Measurements from ENCODE around the gene USP15. TPM values are rescaled to one million over a fixed set of nuclear protein-coding genes. Genes with fewer than 3 reads are reported as not detected.

USP15 gene
- total RNA-seq, 2 donors from 2014 or later, result 27.9 to 29.1 TPM

- no peak overlapping the region for H3K4me3 Mint-ChIP-seq
- DNase-seq, result no peak
- no peak overlapping the region for H3K27ac Mint-ChIP-seq
- TF ChIP-seq CTCF (conservative IDR thresholded peaks at IDR 0.05), result no peak
- H3K27me3 Mint-ChIP-seq (ENCODE audit: insufficient read depth), result no peaks in the 10 kb centered on the region
- Histone ChIP-seq H3K4me3 (ENCODE audit: low read length) (no peak overlapping the region), H3K4me1 (ENCODE audit: control insufficient read depth, insufficient read depth, low read length) (no peaks in the 10 kb centered on the region), H3K9ac (ENCODE audit: extremely low read depth, low read length, poor library complexity, severe bottlenecking) (no peak overlapping the region), H3K27ac (ENCODE audit: low read depth, low read length) (no peak overlapping the region), H3K9me3 (ENCODE audit: control insufficient read depth, low read length) (no peaks in the 10 kb centered on the region), H3K36me3 (ENCODE audit: control insufficient read depth, insufficient read depth, low read length) (no peaks in the 10 kb centered on the region), H3K27me3 (ENCODE audit: control insufficient read depth, insufficient read depth, low read length, poor library complexity, severe bottlenecking) (no peaks in the 10 kb centered on the region)
- H3K36me3 Mint-ChIP-seq (ENCODE audit: low read depth), result no peaks in the 10 kb centered on the region
- H3K9me3 Mint-ChIP-seq, result no peaks in the 10 kb centered on the region
- WGBS, 2 experiments (ENCODE audit: insufficient coverage in 1 of 2, insufficient read length in 1 of 2), result 93 to 100% methylated on average over 1 of the region's 2 CpGs
- no peaks in the 10 kb centered on the region for H3K4me1 Mint-ChIP-seq
Measured at GRCh38 chr12:62278022-62278421, 17.8 kb downstream of the USP15 start.

GRCh38 chr12:62279058-62279457, 18.9 kb downstream of the USP15 start:
- WGBS, 2 experiments (ENCODE audit: insufficient coverage in 1 of 2, insufficient read length in 1 of 2), result 89% methylated on average over 1 of the region's 1 CpG; no CpG with 5 or more reads in 1 of the 2 experiments
- no peak for TF ChIP-seq CTCF (conservative IDR thresholded peaks at IDR 0.05)

GRCh38 chr12:62279961-62280360, 19.8 kb downstream of the USP15 start:
- no peak overlapping the region for H3K4me3 Mint-ChIP-seq
- no peaks in the 10 kb centered on the region for H3K36me3 ChIP-seq (ENCODE audit: control insufficient read depth, insufficient read depth, low read length)
- H3K27me3 ChIP-seq (ENCODE audit: control insufficient read depth, insufficient read depth, low read length, poor library complexity, severe bottlenecking), result no peaks in the 10 kb centered on the region
- no peak overlapping the region for H3K9ac ChIP-seq (ENCODE audit: extremely low read depth, low read length, poor library complexity, severe bottlenecking)
- no peak for TF ChIP-seq CTCF (conservative IDR thresholded peaks at IDR 0.05)
- H3K27ac Mint-ChIP-seq, result no peak overlapping the region
- no peak overlapping the region for H3K27ac ChIP-seq (ENCODE audit: low read depth, low read length)
- no peaks in the 10 kb centered on the region for H3K9me3 Mint-ChIP-seq
- no peaks in the 10 kb centered on the region for H3K4me1 ChIP-seq (ENCODE audit: control insufficient read depth, insufficient read depth, low read length)
- no peaks in the 10 kb centered on the region for H3K4me1 Mint-ChIP-seq
- no peak for DNase-seq
- H3K4me3 ChIP-seq (ENCODE audit: low read length), result no peak overlapping the region
- no peaks in the 10 kb centered on the region for H3K36me3 Mint-ChIP-seq (ENCODE audit: low read depth)
- no peaks in the 10 kb centered on the region for H3K9me3 ChIP-seq (ENCODE audit: control insufficient read depth, low read length)
- no peaks in the 10 kb centered on the region for H3K27me3 Mint-ChIP-seq (ENCODE audit: insufficient read depth)

More at GRCh38 chr12:62279058-62279457, 18.9 kb downstream of the USP15 start:
- H3K4me3 Mint-ChIP-seq, result no peak overlapping the region
- no peak overlapping the region for H3K27ac ChIP-seq (ENCODE audit: low read depth, low read length)
- H3K36me3 Mint-ChIP-seq (ENCODE audit: low read depth), result no peaks in the 10 kb centered on the region
- no peak overlapping the region for H3K4me3 ChIP-seq (ENCODE audit: low read length)
- H3K9me3 Mint-ChIP-seq, result no peaks in the 10 kb centered on the region
- no peaks in the 10 kb centered on the region for H3K36me3 ChIP-seq (ENCODE audit: control insufficient read depth, insufficient read depth, low read length)
- no peaks in the 10 kb centered on the region for H3K4me1 ChIP-seq (ENCODE audit: control insufficient read depth, insufficient read depth, low read length)
- no peak overlapping the region for H3K9ac ChIP-seq (ENCODE audit: extremely low read depth, low read length, poor library complexity, severe bottlenecking)
- H3K4me1 Mint-ChIP-seq, result no peaks in the 10 kb centered on the region
- no peaks in the 10 kb centered on the region for H3K27me3 Mint-ChIP-seq (ENCODE audit: insufficient read depth)
- DNase-seq, result no peak
- H3K9me3 ChIP-seq (ENCODE audit: control insufficient read depth, low read length), result no peaks in the 10 kb centered on the region
- H3K27me3 ChIP-seq (ENCODE audit: control insufficient read depth, insufficient read depth, low read length, poor library complexity, severe bottlenecking), result no peaks in the 10 kb centered on the region
- H3K27ac Mint-ChIP-seq, result no peak overlapping the region

Data from endodermal cell (in vitro differentiated cells).